Activated CD8-positive, alpha-beta T cell treated with anti-CD3 and anti-CD28 coated beads for 36 hours (primary cell): Measurements from ENCODE around the gene GEMIN7. TPM values are rescaled to one million over a fixed set of nuclear protein-coding genes. Genes with fewer than 3 reads are reported as not detected.
A peak's percentile ranks its signal among the peaks of the same experiment; 100 is the strongest.

Source experiments
- ATAC-seq: fragments of 200-7000 bp; cut with Tn5 transposase; one replicate; pipeline ENCODE4 v1.10.0; 2021; ENCODE audit warnings: mild to moderate bottlenecking, moderate library complexity
- CTCF ChIA-PET: fragments of 350-600 bp; sonication (Branson Sonifier 250); formaldehyde crosslinking; loops from one replicate; lab custom pipeline; 2021; ENCODE audit warnings: antibody characterized with exemption; lab: Charles Lee
- POLR2A ChIA-PET: fragments of 350-600 bp; sonication (Branson Sonifier 250); formaldehyde crosslinking; loops from one replicate; lab custom pipeline; 2021; ENCODE audit warnings: antibody characterized with exemption; lab: Charles Lee
- DNase-seq: peaks from one replicate; pipeline ENCODE4 v3.0.0-alpha.2; 2020
- H3K27ac Mint-ChIP-seq: one replicate; pipeline ENCODE4 v1.8.0; 2021; ENCODE audit warnings: mild to moderate bottlenecking, mixed read lengths
- H3K27me3 Mint-ChIP-seq: one replicate; pipeline ENCODE4 v1.8.0; 2021; ENCODE audit warnings: mixed read lengths
- H3K36me3 Mint-ChIP-seq: one replicate; pipeline ENCODE4 v1.8.0; 2021; ENCODE audit warnings: low read depth, mixed read lengths
- H3K4me1 Mint-ChIP-seq: one replicate; pipeline ENCODE4 v1.8.0; 2021; ENCODE audit warnings: low read depth, mixed read lengths
- H3K4me3 Mint-ChIP-seq: one replicate; pipeline ENCODE4 v1.8.0; 2021; ENCODE audit warnings: mild to moderate bottlenecking, moderate library complexity, mixed read lengths
- H3K9me3 Mint-ChIP-seq: one replicate; pipeline ENCODE4 v1.8.0; 2021; ENCODE audit warnings: mixed read lengths
- CTCF ChIP-seq: fragments of 200-600 bp; IDR thresholded peaks from one replicate; pipeline ENCODE4 v1.8.0; 2022; ENCODE audit warnings: antibody characterized with exemption, mild to moderate bottlenecking
- intact Hi-C: fragments of 100-400 bp; cut with micrococcal nuclease; formaldehyde crosslinking; loops from one replicate; pipeline ENCODE4 v1.10.0; 2022
- total RNA-seq, 2 experiments: library from RNA; stranded (reverse); gene quantifications; one replicate each; pipeline ENCODE4 v1.2.3, GENCODE V29; 2021

GEMIN7 gene
- total RNA-seq, 2 experiments from 2014 or later = 44.1 to 46.8 TPM

DNA sequence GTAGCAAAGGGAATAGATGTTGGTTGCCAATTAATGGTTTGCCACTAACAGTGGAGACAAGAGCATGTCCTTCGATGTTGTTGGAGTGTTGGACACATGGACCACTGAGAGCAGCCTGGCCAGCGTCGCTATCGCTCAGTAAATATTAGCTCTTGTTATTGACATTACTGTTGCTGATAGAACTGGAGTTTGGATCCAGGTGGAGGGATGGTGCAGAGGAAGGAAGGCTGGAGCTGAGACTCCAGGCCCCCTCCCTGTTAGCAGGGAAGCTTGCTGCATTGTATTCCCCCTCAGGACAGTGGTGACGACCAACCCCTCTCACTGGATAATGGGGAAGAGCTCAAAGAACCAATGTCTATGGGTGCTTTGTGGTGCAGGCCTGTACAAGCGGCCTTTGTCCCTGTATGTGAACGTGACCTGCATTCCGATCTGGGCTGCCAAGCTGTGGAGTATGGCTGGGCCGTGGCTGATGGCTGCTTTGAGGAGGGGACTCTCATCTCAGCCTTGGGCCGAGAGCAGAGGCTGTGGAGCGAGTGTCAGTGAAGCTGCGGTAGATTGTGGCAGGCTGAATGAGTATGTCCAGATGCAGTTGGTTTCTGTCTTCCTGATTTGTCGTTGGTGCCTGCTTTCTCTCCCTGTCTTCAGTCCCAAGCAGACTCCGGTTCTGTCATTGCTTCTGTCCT lies 33.2 kb upstream of the GEMIN7 start:
- H3K27ac Mint-ChIP-seq = peak overlapping the region; percentile 12
- peaks cover 28% of the 10 kb centered on the region for H3K36me3 Mint-ChIP-seq
- TF ChIP-seq CTCF = no peak
- ChIA-PET CTCF (interaction anchor here (0.9 to 2.3 kb wide), 2 partner anchors 14 to 20 kb away, joined by 3 to 8 read pairs; no protein-coding TSS in a partner anchor), POLR2A (no interaction called here)
- DNase-seq (no peak), ATAC-seq (no peak)
- H3K9me3 Mint-ChIP-seq = no peaks in the 10 kb centered on the region
- intact Hi-C loops = no loop called here
- no peak overlapping the region for H3K4me3 Mint-ChIP-seq
- no peaks in the 10 kb centered on the region for H3K27me3 Mint-ChIP-seq
- peaks cover 49% of the 10 kb centered on the region for H3K4me1 Mint-ChIP-seq

DNA sequence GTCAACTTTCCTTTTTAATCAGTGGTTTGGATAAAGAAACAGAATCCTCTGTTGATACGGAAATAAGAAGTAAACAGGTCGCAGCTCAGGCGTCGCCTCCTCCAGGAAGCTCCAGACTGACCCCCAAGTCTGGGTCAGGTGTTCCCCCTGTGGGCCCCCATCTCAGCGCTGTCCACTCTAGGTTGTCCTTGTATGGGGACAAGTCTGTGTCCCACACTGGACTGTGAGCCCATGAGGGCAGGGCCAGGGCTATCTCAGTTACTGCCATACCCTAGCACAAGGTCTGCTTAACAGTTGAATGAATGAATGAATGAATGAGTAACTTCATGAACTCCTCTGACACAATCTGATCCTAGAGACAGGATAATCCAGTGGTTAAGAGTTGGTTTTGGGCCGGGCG lies 32.7 kb upstream of the GEMIN7 start:
- POLR2A ChIA-PET = no interaction called here
- intact Hi-C loops = no loop called here
- Mint-ChIP-seq H3K27ac (peak overlapping the region; percentile 12), H3K36me3 (peaks cover 28% of the 10 kb centered on the region), H3K9me3 (no peaks in the 10 kb centered on the region), H3K4me1 (peaks cover 46% of the 10 kb centered on the region), H3K27me3 (no peaks in the 10 kb centered on the region), H3K4me3 (no peak overlapping the region)
- ATAC-seq = no peak
- no peak for TF ChIP-seq CTCF
- CTCF ChIA-PET = interaction anchor here (1.6 to 2.3 kb wide), 2 partner anchors 13 kb away, joined by 7 to 8 read pairs; no protein-coding TSS in a partner anchor
- no peak for DNase-seq

DNA sequence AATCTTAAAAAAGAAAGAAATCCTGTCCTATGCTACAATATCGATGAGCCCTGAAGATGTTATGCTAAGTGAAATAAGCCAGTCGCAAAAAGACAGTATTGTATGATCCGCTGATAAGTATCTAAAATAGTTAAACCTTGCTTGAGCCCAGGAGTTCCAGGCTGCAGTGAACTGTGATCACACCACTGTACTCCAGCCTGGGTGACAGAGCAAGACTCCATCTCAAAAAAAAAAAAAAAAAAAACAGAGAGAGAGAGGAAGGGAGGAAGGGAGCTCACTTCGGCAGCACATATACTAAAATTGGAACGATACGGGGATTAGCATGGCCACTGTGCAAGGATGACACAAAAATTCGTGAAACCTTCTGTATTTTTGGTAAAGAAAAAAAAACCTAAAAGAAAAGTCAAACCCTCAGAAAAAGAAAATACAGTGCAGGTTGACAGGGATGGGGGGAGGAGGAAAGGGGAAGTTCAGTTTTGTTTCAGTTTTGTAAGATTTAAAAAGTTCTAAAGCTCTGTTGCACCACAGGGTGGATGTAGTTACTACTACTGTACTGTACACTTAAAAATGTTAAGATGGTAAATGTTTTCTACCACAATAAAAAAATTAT lies 31.8 kb upstream of the GEMIN7 start:
- H3K27me3 Mint-ChIP-seq = no peaks in the 10 kb centered on the region
- POLR2A ChIA-PET = interaction anchor here (0.7 kb wide), 1 partner anchor 9 kb away, joined by 4 read pairs; no protein-coding TSS in a partner anchor
- intact Hi-C loops = no loop called here
- peak overlapping the region; percentile 55 for H3K27ac Mint-ChIP-seq
- DNase-seq (no peak), ATAC-seq (peak; percentile 37)
- H3K4me1 Mint-ChIP-seq = peaks cover 37% of the 10 kb centered on the region
- H3K36me3 Mint-ChIP-seq = peaks cover 22% of the 10 kb centered on the region
- CTCF ChIA-PET = interaction anchor here (1.6 kb wide), 1 partner anchor 12 kb away, joined by 7 read pairs; no protein-coding TSS in a partner anchor
- H3K4me3 Mint-ChIP-seq = peak overlapping the region; percentile 15
- no peak for TF ChIP-seq CTCF
- no peaks in the 10 kb centered on the region for H3K9me3 Mint-ChIP-seq

DNA sequence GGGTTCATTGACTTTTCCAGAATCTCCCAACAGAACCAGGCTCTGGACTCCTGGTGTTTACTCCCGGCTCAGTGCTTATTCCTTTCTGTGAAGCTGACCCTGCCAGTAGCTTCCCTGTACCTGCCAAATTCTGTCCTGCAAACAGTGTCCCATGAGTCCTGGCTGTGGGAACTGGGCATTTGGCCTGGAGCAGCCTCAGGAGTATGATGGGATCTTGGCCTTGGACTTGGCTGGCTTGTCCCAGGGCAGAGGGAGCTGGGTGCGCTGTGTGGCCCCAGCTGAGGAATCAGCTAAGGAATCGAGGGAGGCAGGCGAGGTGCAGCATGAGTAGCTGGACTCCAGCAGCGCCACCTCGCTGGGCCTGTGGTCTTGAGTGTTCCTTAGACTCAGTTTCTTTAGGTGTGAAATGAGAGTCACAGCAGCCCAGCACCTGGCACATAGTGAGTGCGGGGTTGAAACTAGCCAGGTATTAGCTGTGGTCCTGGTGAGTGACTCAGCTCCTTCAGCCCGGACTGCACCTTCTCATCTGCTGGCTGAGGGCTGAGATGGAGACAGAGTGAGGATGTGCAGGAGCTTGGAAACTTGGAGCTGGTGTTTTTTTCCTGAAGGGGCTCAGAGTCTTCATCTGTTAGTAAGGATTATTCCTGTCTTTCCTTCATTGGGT lies 29.9 kb upstream of the GEMIN7 start:
- Mint-ChIP-seq H3K27ac (peak overlapping the region; percentile 39), H3K36me3 (peaks cover 25% of the 10 kb centered on the region), H3K27me3 (no peaks in the 10 kb centered on the region), H3K4me1 (peaks cover 37% of the 10 kb centered on the region), H3K9me3 (no peaks in the 10 kb centered on the region), H3K4me3 (no peak overlapping the region)
- no peak for TF ChIP-seq CTCF
- intact Hi-C loops = no loop called here
- CTCF ChIA-PET = interaction anchor here (1.0 to 1.4 kb wide), 4 partner anchors 11 to 77 kb away, joined by 3 to 8 read pairs (median 4); no protein-coding TSS in a partner anchor
- ATAC-seq (no peak), DNase-seq (no peak)
- POLR2A ChIA-PET = interaction anchor here (0.8 to 1.4 kb wide), 4 partner anchors 10 to 57 kb away, joined by 3 to 5 read pairs (median 4); partner anchors contain the start of gene CLASRP
